GM18526 (cell line): ENCODE results near the gene TMEM198.

Experiments used
- POLR2A ChIP-seq: IDR thresholded peaks from 3 replicates; pipeline ENCODE4 v1.6.1; 2011; ENCODE audit not compliant: insufficient read length; ENCODE audit errors: extremely low read depth

TMEM198 gene

GRCh38 chr2:219530048-219530963, 13.5 kb upstream of the TMEM198 start:
- TF ChIP-seq POLR2A, result no peak

GRCh38 chr2:219531639-219532377, 12.0 kb upstream of the TMEM198 start:
- no peak for TF ChIP-seq POLR2A

GRCh38 chr2:219532378-219532649, 11.5 kb upstream of the TMEM198 start:
- TF ChIP-seq POLR2A, result no peak

- TF ChIP-seq POLR2A, result no peak
Observed at GRCh38 chr2:219533930-219534661, 9.7 kb upstream of the TMEM198 start.

DNA sequence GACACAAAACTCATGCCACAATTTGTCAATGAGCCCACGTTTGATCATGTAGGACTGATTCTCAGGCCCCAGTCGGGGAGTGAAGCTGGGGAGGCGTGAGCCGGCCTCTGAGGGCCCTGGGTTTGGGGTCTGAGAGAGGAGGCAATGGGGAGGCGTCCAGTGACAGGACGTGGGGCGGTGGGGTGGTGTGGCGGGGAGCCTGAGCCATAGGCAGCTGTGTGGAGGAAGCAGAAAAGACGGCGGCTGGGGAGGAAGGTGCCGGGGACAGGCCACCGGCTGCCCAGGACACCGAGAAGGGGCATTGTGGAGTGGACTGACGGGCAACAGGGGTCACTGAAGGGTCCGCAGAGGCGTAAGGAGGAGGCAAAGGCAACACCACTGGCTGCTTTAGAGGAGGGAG, 7.4 kb upstream of the TMEM198 start:
- no peak for TF ChIP-seq POLR2A

- TF ChIP-seq POLR2A, result no peak
Observed at GRCh38 chr2:219536967-219537366, 6.9 kb upstream of the TMEM198 start.

DNA sequence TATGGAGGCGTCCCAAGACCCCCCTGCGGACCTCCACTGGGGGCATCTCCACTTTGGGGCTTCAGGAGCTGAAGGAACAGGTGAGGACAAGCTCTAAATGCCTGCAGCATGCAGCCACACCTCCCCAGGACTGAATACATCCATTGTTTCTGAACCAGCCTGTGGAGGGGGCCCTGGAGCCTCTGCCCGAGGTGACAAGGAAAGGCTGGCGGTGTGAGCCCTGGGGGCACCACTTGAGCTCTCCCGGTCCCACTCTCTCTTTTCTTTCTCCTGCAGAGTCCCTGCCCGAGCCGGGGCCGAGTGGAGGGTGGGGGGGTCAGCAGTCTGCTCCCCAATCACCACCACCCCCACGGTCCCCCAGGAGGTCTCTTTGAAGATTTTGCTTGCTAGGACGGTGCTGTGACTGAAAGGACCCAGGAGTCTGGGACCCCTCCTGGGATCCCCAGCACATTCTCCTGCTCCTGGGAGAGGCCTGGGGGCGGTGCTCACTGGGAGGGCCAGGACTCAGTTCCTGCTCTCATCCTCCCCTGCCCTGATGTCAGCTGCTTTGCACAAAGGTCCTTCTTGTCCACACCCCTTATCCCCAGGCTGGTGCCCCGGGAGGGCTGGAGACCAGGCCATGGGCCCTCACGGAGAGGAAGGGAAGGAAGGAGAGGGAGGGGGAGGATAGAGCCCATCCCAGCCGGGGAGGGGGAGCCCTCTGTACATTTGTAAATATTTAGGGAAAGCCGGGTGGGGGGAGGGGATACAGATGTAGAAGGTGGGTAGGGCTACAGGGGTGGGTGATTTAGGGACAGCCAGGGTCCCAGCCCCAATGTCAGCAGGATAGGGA, 6.0 kb upstream of the TMEM198 start:
- TF ChIP-seq POLR2A, result no peak

DNA sequence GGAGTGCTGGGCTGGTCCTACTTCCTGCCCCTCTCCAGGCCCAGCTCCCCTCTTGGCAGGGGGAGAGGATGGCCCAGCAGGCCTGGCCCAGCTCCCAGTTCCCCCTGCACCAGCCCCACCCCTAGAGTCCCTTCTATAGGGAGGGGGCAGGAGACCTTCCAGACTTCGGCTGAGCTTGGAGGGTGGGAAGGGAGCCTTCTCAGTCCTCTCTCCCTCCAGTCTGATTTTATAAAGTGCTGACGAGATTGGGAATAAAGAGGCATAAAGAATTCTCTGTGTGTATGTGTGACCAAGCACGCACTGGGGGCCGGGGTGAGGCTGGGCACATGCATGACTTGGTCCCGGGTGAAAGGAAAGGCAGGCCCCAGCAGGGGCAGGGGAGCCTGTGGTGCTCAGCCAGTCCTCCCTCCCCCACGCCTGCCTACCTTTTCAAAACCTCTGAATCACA, 5.3 kb upstream of the TMEM198 start:
- TF ChIP-seq POLR2A, result no peak

- TF ChIP-seq POLR2A, result no peak
Observed at GRCh38 chr2:219538956-219539788, 4.7 kb upstream of the TMEM198 start.

DNA sequence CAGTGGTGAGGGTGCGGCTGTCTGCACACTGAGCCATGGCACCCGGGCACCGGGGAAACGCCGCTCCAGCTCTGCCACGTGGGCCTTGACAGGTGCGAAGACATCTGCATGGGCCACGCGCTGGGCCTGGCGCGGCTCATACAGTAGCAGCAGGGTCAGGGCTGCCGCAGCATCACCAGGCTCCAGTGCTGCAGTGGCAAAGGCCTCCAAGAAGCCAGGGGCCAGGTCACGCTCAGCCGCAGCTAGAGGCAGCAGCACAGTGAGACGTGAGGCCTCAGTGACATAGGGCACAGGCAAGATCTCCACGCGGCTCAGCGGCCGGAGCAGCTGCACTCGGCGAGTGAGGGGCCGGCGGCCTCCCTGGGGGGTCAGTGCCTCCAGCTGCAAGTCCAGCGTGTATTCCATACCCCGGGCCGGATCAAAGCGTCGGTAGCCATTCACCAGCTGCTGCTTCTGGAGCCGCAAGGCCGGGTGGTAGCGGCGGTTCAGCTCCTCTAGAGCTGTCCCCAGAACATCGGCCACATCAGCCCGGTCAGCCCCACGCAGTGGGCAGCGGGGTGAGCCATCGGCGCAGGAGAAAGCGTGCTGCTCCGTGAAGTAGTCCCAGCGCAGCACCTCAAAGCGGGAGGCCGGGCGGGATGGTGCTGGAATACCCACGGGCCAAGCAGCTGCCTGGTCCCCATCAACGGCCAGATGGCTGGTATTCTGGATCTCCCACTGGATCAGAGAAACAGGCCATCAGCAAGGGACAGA, 3.7 kb upstream of the TMEM198 start:
- no peak for TF ChIP-seq POLR2A

GRCh38 chr2:219540784-219541504, 2.9 kb upstream of the TMEM198 start:
- no peak for TF ChIP-seq POLR2A

- TF ChIP-seq POLR2A, result no peak
Observed at GRCh38 chr2:219541611-219542180, 2.1 kb upstream of the TMEM198 start.
